GM23248 (cell line): Measurements from ENCODE around the gene PPP1R16B. TPM values are rescaled to one million over a fixed set of nuclear protein-coding genes. Genes with fewer than 3 reads are reported as not detected.

Experiments used
- DNase-seq: peaks from one replicate; pipeline ENCODE4 v3.0.0-alpha.2; 2015
- H2AFZ ChIP-seq: fragments of 200-600 bp; sonication (generic); 2 replicates; pipeline ENCODE4 v1.6.1; 2016; ENCODE audit warnings: antibody characterized with exemption
- H3F3A ChIP-seq: fragments of 200-600 bp; sonication (generic); 2 replicates; pipeline ENCODE4 v1.6.1; 2016; ENCODE audit warnings: mild to moderate bottlenecking, antibody characterized with exemption, mixed run types; ENCODE audit not compliant: insufficient read depth
- H3K27ac ChIP-seq: fragments of 200-600 bp; sonication (generic); 2 replicates; pipeline ENCODE4 v1.5.1; 2016; ENCODE audit warnings: mild to moderate bottlenecking
- H3K27me3 ChIP-seq: fragments of 200-600 bp; sonication (generic); replicated peaks from 2 replicates; pipeline ENCODE4 v1.6.1; 2016; ENCODE audit warnings: mild to moderate bottlenecking; ENCODE audit not compliant: insufficient read depth
- H3K36me3 ChIP-seq: fragments of 200-600 bp; sonication (generic); 2 replicates; pipeline ENCODE4 v1.6.1; 2016; ENCODE audit warnings: low read depth, mild to moderate bottlenecking
- H3K4me1 ChIP-seq: fragments of 200-600 bp; sonication (generic); 2 replicates; pipeline ENCODE4 v1.6.1; 2016; ENCODE audit warnings: mild to moderate bottlenecking; ENCODE audit not compliant: insufficient read depth
- H3K4me2 ChIP-seq: fragments of 200-600 bp; sonication (generic); one replicate; pipeline ENCODE4 v1.6.1; 2016; ENCODE audit warnings: mild to moderate bottlenecking; ENCODE audit not compliant: unreplicated experiment
- H3K4me3 ChIP-seq: fragments of 200-600 bp; sonication (generic); 2 replicates; pipeline ENCODE4 v1.5.1; 2016; ENCODE audit warnings: mild to moderate bottlenecking
- H3K79me2 ChIP-seq: fragments of 200-600 bp; sonication (generic); 2 replicates; pipeline ENCODE4 v1.6.1; 2016; ENCODE audit warnings: mild to moderate bottlenecking; ENCODE audit not compliant: insufficient read depth
- H3K9ac ChIP-seq: fragments of 200-600 bp; sonication (generic); 2 replicates; pipeline ENCODE4 v1.6.1; 2016; ENCODE audit warnings: mild to moderate bottlenecking
- H3K9me2 ChIP-seq: fragments of 200-600 bp; sonication (generic); 2 replicates; pipeline ENCODE4 v1.6.1; 2016; ENCODE audit warnings: mixed run types, mild to moderate bottlenecking, moderate library complexity; ENCODE audit not compliant: insufficient read depth
- H3K9me3 ChIP-seq: fragments of 200-600 bp; sonication (generic); one replicate; pipeline ENCODE4 v1.6.1; 2017; ENCODE audit warnings: low read depth
- H4K20me1 ChIP-seq: fragments of 200-600 bp; sonication (generic); 2 replicates; pipeline ENCODE4 v1.6.0; 2016; ENCODE audit not compliant: insufficient read depth
- EZH2 ChIP-seq: fragments of 200-600 bp; sonication (generic); IDR thresholded peaks from 2 replicates; pipeline ENCODE4 v1.6.1; 2018; ENCODE audit warnings: antibody characterized with exemption, mild to moderate bottlenecking; ENCODE audit not compliant: insufficient read depth, poor library complexity, severe bottlenecking
- EZH2phosphoT487 ChIP-seq: fragments of 200-600 bp; sonication (generic); IDR thresholded peaks from 2 replicates; pipeline ENCODE4 v1.6.1; 2018; ENCODE audit warnings: antibody characterized with exemption, moderate library complexity, mild to moderate bottlenecking, low read depth; ENCODE audit not compliant: insufficient read depth
- WGBS, 2 experiments: methylation state at CpG; one replicate each; pipeline ENCODE4 v1.1.6; 2015 to 2017; ENCODE audit warnings: low lambda C conversion rate in 2 of 2, low coverage in 1 of 2; ENCODE audit errors: missing lambda C conversion rate in 2 of 2; 5-methylcytosine and 5-hydroxymethylcytosine counted together
- in situ Hi-C: fragments of 300-500 bp; cut with MboI; formaldehyde crosslinking; loops from 2 replicates; pipeline ENCODE4 v1.15.0; 2020
- polyA plus RNA-seq: library from polyadenylated mRNA; unstranded; fragments of >200 nt; fragmentation: Nextera tagmentation; extraction: Ambion mirVana; gene quantifications from 2 replicates; pipeline ENCODE4 v1.2.1, GENCODE V29; 2016
- total RNA-seq: library from RNA; depleted of rRNA; stranded (reverse); fragments of >200 nt; shearing (Covaris generic); gene quantifications from 2 replicates; pipeline ENCODE4 v1.2.3, GENCODE V29; 2014

Gene PPP1R16B
- total and polyA plus RNA-seq, 2 experiments from 2014 or later: not detected

DNA sequence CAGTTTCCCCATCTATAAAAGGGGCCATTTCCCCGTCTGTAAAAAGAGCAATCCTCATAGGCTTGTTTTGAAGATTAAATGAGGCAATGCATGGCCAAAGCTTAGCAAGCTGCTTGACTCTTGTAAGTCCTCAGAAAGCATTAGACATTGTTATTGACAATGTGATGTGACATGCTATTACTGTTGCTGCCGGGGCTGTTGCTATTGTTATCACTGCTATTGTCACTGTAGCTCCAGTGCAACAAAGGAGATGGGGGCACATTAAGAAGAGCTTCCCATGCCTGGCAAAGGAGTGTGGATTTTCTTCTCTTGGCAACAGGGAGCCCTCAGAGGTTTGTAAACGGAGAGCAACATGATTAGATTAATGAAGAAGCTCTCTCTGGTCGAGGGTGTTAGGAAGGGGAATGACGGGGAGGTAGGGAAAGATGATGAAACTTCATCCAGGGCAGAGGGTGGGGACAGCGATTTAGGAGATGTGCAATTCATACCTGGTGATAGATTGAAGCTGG is 87.6 kb downstream of the PPP1R16B start:
- Histone ChIP-seq H3K4me3 (no peak overlapping the region), H3K79me2 (no peaks in the 10 kb centered on the region), H3K4me2 (no peak overlapping the region), H2AFZ (no peak overlapping the region), H3K9me2 (no peaks in the 10 kb centered on the region), H3K36me3 (no peaks in the 10 kb centered on the region), H3K9ac (no peak overlapping the region), H3K27me3 (peaks cover 22% of the 10 kb centered on the region), H3K27ac (no peak overlapping the region), H4K20me1 (no peaks in the 10 kb centered on the region), H3K4me1 (no peaks in the 10 kb centered on the region), H3K9me3 (no peaks in the 10 kb centered on the region), H3F3A (no peaks in the 10 kb centered on the region)
- in situ Hi-C loops: no loop called here
- WGBS, 2 experiments: 4% methylated on average over 6 of the region's 6 CpGs
- TF ChIP-seq EZH2phosphoT487 (no peak), EZH2 (no peak)
- DNase-seq: no peak

DNA sequence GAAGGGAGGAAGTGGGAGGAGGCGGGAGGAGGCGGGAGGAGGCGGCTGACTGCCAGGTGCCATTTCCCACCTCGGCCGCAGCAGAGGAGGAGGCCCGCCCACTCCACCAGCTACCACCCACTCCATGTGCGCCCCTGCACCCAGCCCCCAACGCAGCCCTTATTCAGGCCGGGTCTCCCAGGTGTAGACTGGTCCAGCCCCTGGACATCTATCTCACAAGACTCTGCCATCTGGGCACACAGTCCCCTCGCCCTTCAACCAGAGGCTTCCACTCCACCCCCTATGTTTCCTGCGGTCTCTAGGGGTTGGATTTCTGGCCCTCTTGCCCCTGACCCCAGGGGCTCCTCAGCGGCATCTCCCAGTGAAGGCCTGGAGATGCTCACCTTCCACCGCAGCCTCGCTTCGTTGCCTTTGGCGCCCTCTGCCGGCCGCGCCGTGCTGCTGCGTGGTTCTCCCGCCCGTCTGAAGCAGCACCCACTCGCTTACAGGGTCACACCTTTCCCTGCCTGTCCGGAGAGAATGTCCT is 88.1 kb downstream of the PPP1R16B start:
- WGBS, 2 experiments: 2 to 7% methylated on average over 20 to 25 of the region's 25 CpGs
- H3K9ac ChIP-seq: no peak overlapping the region
- H4K20me1 ChIP-seq: no peaks in the 10 kb centered on the region
- peaks cover 26% of the 10 kb centered on the region for H3K27me3 ChIP-seq
- H3K36me3 ChIP-seq: no peaks in the 10 kb centered on the region
- peak; percentile 63 for DNase-seq
- H3F3A ChIP-seq: no peaks in the 10 kb centered on the region
- H2AFZ ChIP-seq: no peak overlapping the region
- no peak overlapping the region for H3K27ac ChIP-seq
- H3K4me2 ChIP-seq: no peak overlapping the region
- TF ChIP-seq EZH2phosphoT487 (no peak), EZH2 (no peak)
- in situ Hi-C loops: no loop called here
- no peak overlapping the region for H3K4me3 ChIP-seq
- no peaks in the 10 kb centered on the region for H3K79me2 ChIP-seq
- H3K4me1 ChIP-seq: no peaks in the 10 kb centered on the region
- H3K9me3 ChIP-seq: no peaks in the 10 kb centered on the region
- no peaks in the 10 kb centered on the region for H3K9me2 ChIP-seq

DNA sequence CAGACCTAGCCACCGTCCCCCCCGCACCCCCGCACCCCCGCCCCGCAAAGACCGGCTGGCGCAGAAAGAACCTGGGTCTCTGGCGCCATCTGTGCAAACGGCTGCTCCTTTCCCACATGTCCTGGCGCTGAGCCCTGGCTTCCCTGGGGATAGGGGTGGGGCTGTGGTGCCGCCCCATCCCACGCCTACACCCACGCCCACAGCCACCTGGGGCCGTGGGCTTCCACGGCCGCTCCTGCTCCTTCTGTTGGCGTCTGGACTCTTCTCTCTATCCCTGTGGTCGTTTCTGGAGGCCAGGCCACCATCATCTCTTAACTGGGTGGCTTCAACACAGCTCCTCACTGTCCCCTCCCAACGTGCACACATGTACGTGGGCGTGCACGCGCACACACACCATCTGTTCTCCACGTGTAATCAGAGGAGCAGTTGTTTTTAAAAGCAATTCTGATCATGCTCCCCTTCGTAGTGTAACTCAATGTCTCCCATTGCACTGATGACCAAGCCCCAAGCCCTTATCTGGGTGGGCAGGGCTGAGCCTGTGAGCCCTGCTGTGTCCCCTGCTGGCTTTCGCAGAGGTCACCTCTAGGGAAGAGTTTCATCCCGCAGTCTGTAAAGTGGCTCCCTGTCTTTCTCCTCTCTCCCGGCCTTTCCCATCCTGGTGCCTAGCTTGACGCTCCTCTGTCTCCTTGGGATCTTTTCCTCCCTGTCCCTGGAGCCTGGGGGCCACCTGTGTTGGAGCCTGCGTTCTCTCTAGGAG is 88.8 kb downstream of the PPP1R16B start:
- no peaks in the 10 kb centered on the region for H3K4me1 ChIP-seq
- H3K9me2 ChIP-seq: no peaks in the 10 kb centered on the region
- DNase-seq: peak; percentile 19
- no peak for TF ChIP-seq EZH2phosphoT487
- TF ChIP-seq EZH2: no peak
- H3K27ac ChIP-seq: no peak overlapping the region
- peaks cover 26% of the 10 kb centered on the region for H3K27me3 ChIP-seq
- in situ Hi-C loops: no loop called here
- no peak overlapping the region for H3K4me3 ChIP-seq
- H3K36me3 ChIP-seq: no peaks in the 10 kb centered on the region
- 5 to 6% methylated on average over 27 to 30 of the region's 30 CpGs for WGBS, 2 experiments
- H3K9me3 ChIP-seq: no peaks in the 10 kb centered on the region
- H3K9ac ChIP-seq: no peak overlapping the region
- no peaks in the 10 kb centered on the region for H4K20me1 ChIP-seq
- no peak overlapping the region for H3K4me2 ChIP-seq
- H2AFZ ChIP-seq: no peak overlapping the region
- no peaks in the 10 kb centered on the region for H3K79me2 ChIP-seq
- no peaks in the 10 kb centered on the region for H3F3A ChIP-seq

DNA sequence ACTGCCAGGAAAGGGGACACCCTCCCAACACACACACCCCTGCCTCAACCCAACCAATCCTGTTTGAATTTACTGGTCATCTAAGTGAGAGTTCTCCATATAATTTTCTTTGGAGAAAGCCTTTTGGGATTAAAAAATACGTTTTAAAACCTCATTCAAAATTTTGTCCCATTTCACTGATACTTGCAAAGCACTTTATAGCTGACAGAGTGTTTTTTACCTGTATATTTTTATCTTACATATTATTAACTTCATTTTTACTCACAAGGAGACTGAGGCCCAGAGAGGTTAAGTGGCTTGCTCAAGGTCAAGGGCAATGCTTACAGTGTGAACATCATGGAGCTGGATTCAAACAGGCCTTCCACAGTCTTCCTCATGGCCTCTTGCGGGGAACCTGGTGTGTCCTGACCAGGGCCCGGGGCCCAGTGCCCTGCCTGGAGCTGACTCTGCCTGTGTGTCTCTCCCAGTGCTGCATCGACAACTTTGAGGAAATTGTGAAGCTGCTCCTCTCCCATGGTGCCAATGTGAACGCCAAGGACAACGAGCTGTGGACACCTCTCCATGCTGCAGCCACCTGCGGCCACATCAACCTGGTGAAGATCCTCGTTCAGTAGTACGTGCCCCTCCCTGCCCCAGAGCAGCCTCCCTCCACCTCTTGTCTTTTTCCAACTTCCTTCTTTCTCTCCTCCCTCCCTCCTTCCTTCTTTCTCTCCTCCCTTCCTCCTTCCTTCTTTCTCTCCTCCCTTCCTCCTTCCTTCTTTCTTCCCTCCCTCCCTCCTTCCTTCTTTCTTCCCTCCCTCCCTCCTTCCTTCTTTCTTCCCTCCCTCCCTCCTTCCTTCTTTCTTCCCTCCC is 89.8 kb downstream of the PPP1R16B start:
- Histone ChIP-seq H4K20me1 (no peaks in the 10 kb centered on the region), H3K9me3 (no peaks in the 10 kb centered on the region), H3K4me3 (no peak overlapping the region), H3F3A (no peaks in the 10 kb centered on the region), H3K79me2 (no peaks in the 10 kb centered on the region), H2AFZ (no peak overlapping the region), H3K9me2 (no peaks in the 10 kb centered on the region), H3K36me3 (no peaks in the 10 kb centered on the region), H3K4me2 (no peak overlapping the region), H3K27ac (no peak overlapping the region), H3K9ac (no peak overlapping the region), H3K4me1 (no peaks in the 10 kb centered on the region), H3K27me3 (peaks cover 26% of the 10 kb centered on the region)
- 69 to 71% methylated on average over 9 of the region's 9 CpGs for WGBS, 2 experiments
- in situ Hi-C loops: no loop called here
- no peak for TF ChIP-seq EZH2phosphoT487
- TF ChIP-seq EZH2: no peak
- DNase-seq: no peak
